Breast epithelium (tissue), 3 donors: ENCODE measurements around the gene TMEM100.

Experiments used
- CTCF ChIP-seq, 3 donors: fragments of 450-650 bp; IDR thresholded peaks; one replicate each; pipeline ENCODE4 v1.5.1; 2016 to 2017; ENCODE audit warnings: antibody characterized with exemption in 3 of 3, mild to moderate bottlenecking in 3 of 3, moderate library complexity in 3 of 3
- POLR2AphosphoS5 ChIP-seq, 3 donors: sonication (generic); formaldehyde crosslinking; IDR thresholded peaks; one replicate each; pipeline ENCODE4 v1.6.1; 2017; ENCODE audit warnings: antibody characterized with exemption in 3 of 3

- no peak for TF ChIP-seq CTCF (IDR thresholded peaks at IDR 0.05)
- no peak for TF ChIP-seq POLR2AphosphoS5 (IDR thresholded peaks at IDR 0.05)
Measured at GRCh38 chr17:55676274-55676673, 46.4 kb downstream of the TMEM100 start.
